Neural progenitor cell (in vitro differentiated cells): Measurements from ENCODE around the gene LDB2.

Source experiments
- EZH2phosphoT487 ChIP-seq: fragments of 200-600 bp; sonication (generic); IDR thresholded peaks from 2 replicates; pipeline ENCODE4 v1.6.1; 2017; ENCODE audit warnings: antibody characterized with exemption
- TF ChIP-seq, protein P1 (sequence below): fragments of 200-600 bp; sonication (generic); IDR thresholded peaks from 2 replicates; pipeline ENCODE4 v1.5.1; 2017; ENCODE audit warnings: antibody characterized with exemption, mild to moderate bottlenecking

DNA sequence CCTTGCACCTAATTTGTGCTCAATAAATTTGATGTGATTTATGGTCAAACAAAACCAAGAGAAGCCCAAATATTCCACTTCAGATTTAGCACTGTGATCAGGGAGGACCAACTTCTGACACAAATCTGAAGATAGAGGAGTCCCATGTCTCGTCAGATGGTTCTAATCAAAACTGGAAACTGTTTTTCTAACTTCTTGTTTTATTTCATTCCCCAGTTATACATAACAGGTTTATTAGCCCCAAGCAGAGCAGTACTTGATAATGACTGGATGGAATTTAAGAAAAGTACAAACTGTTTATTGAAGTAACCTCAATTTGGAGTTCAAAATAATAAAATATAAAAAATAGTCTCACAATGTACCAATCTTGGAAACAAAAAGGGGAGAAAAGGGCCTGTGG, 310.3 kb downstream of the LDB2 start:
- TF ChIP-seq, protein P1, sequence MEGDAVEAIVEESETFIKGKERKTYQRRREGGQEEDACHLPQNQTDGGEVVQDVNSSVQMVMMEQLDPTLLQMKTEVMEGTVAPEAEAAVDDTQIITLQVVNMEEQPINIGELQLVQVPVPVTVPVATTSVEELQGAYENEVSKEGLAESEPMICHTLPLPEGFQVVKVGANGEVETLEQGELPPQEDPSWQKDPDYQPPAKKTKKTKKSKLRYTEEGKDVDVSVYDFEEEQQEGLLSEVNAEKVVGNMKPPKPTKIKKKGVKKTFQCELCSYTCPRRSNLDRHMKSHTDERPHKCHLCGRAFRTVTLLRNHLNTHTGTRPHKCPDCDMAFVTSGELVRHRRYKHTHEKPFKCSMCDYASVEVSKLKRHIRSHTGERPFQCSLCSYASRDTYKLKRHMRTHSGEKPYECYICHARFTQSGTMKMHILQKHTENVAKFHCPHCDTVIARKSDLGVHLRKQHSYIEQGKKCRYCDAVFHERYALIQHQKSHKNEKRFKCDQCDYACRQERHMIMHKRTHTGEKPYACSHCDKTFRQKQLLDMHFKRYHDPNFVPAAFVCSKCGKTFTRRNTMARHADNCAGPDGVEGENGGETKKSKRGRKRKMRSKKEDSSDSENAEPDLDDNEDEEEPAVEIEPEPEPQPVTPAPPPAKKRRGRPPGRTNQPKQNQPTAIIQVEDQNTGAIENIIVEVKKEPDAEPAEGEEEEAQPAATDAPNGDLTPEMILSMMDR = no peak
- no peak for TF ChIP-seq EZH2phosphoT487
